Breast epithelium (tissue), 3 donors: ENCODE results near the gene MAFG.
"Not testable (repeated sequence)": the region's sequence is repeated elsewhere in the genome, so short reads cannot be mapped to it uniquely, and the experiment has no call there.

Source experiments
- POLR2A ChIP-seq: fragments of 450-650 bp; IDR thresholded peaks from one replicate; pipeline ENCODE4 v1.6.1; 2016; ENCODE audit warnings: antibody characterized with exemption, mild to moderate bottlenecking, moderate library complexity
- POLR2AphosphoS5 ChIP-seq, 3 donors: sonication (generic); formaldehyde crosslinking; IDR thresholded peaks; one replicate each; pipeline ENCODE4 v1.6.1; 2017; ENCODE audit warnings: antibody characterized with exemption in 3 of 3
- TF ChIP-seq, protein P1 (sequence below), 3 donors: fragments of 450-650 bp; IDR thresholded peaks; one replicate each; pipeline ENCODE4 v1.5.1; 2016 to 2017; ENCODE audit warnings: antibody characterized with exemption in 3 of 3, mild to moderate bottlenecking in 3 of 3, moderate library complexity in 3 of 3

DNA sequence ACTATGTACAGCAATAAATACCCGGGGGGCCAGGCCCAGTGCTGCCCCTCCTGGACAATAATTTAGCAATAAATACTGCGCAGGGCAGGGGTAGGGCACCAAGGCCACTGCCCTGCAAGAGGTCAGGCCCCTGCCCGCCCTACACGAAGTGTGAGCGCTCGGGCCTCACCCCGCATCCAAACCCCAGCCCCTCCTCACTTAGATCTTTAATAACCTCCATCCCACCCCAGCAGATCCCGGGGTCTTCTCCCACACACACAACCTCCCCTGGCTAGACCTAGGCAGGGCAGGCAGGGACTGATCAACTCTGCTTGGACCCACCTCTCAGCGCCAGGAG, 9.2 kb downstream of the MAFG start:
- TF ChIP-seq, protein P1, sequence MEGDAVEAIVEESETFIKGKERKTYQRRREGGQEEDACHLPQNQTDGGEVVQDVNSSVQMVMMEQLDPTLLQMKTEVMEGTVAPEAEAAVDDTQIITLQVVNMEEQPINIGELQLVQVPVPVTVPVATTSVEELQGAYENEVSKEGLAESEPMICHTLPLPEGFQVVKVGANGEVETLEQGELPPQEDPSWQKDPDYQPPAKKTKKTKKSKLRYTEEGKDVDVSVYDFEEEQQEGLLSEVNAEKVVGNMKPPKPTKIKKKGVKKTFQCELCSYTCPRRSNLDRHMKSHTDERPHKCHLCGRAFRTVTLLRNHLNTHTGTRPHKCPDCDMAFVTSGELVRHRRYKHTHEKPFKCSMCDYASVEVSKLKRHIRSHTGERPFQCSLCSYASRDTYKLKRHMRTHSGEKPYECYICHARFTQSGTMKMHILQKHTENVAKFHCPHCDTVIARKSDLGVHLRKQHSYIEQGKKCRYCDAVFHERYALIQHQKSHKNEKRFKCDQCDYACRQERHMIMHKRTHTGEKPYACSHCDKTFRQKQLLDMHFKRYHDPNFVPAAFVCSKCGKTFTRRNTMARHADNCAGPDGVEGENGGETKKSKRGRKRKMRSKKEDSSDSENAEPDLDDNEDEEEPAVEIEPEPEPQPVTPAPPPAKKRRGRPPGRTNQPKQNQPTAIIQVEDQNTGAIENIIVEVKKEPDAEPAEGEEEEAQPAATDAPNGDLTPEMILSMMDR (IDR thresholded peaks at IDR 0.05), result not testable (repeated sequence)
- TF ChIP-seq POLR2AphosphoS5 (IDR thresholded peaks at IDR 0.05); POLR2A: not testable (repeated sequence)
